HG02623 (cell line): Measurements from ENCODE around the gene ZYX.

Experiments
- ATAC-seq: cut with Tn5 transposase; IDR thresholded peaks from one replicate; pipeline ENCODE4 v1.9.1; 2021; ENCODE audit warnings: moderate library complexity; ENCODE audit not compliant: unreplicated experiment

ZYX gene

DNA sequence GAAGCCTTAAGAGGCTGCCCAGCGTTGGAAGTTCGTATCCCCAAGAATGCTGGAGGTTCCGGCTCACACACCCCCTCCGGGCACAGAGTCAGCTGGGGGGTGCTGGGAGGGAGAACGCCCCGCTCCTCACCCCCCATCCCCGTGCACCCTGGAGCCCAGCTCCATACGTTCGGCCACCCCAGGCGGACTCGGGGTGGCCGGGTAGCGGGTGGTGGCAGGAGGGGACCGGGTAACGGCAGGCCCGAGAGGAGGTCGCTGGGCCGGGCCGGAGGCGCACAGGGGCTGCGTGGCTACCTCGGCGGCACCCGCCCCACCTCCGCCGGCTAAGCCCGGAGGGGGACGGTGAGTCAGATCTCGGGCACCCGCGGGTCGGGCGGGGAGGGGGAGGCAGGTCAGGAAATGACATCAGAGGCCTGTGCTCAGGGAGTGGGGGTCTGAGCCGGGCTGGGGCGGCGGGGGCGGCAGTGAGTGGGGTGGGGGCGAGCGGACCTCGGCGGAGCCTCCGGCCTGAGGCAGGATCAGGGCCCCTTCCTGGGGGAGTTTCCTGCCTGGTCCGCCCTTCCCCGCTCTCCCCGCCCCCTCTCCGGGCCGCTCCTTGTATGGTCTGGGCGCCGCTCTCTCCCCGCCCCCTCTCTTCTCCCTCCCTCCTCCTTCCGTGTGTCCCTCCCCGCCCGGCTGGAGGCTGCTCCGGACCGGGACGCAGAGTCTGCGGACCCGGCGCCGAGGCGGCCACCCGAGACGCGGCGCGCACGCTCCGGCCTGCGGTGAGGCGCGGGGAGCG, at the start of gene ZYX:
ZYX (plus strand) TSS at position 700 of the 781 bp plus-strand sequence. CDS start 227 bp downstream, outside the sequence.
- ATAC-seq: peak; percentile 79

GRCh38 chr7:143334244-143334643, 46.9 kb upstream of the ZYX start:
- ATAC-seq: no peak

DNA sequence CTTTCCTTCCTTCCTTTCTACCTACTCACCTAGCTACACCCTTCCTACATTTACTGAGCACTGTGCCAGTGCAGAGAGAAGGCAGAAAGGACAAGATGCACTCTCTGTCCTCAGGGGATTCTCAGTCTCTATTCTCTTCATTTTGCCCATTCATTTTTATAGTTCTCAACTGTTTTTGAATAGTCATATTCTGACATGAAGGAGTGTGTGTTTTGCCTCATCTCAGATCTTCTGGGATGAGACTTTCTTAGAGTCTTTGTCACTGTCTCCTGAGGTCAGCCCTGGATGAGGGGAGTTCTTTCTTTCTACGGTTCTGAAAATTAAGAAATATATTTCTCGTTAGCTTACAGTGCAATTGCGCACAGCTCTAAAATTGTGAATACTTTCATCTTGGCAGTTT, 43.9 kb upstream of the ZYX start:
- ATAC-seq: no peak

DNA sequence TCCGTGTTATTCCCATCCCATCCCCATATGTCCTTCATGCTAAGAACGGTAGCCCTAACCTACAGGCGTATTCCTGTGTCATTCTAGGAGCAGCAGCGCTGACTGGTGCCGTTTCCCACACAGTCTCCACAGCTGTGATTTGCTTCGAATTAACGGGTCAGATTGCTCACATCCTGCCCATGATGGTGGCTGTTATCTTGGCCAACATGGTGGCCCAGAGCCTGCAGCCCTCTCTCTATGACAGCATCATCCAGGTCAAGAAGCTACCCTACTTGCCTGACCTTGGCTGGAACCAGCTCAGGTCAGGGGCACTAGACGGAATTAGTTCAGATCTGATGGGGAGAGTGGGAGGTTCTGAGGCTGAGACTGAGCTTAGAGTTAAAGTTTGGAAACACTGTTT, 39.3 kb upstream of the ZYX start:
- ATAC-seq: no peak

GRCh38 chr7:143343596-143343995, 37.5 kb upstream of the ZYX start:
- ATAC-seq: no peak

GRCh38 chr7:143345428-143345900, 35.7 kb upstream of the ZYX start:
- peak; percentile 82 for ATAC-seq

GRCh38 chr7:143346018-143346417, 35.1 kb upstream of the ZYX start:
- no peak for ATAC-seq

GRCh38 chr7:143347950-143348349, 33.2 kb upstream of the ZYX start:
- ATAC-seq: no peak

DNA sequence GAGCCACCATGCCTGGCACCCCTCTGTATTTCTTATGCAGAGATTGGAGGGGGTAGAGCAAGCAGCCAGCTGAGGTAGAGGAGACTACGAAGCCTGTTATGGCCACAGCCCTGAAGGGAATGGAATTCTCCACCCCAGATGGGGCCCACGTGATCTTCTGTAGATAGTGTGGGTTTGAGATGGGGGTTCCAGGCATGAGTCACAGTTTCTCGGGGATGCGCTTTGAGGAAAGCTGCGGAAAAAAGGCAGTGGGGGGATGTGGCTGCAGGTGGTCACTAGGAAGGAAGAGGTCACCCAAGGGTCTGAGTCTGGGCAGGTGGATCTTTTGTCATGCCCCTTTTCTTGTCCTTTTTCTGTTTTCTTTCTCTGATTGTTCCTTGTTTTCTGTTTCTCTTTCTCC, 30.1 kb upstream of the ZYX start:
- no peak for ATAC-seq

GRCh38 chr7:143351574-143351973, 29.6 kb upstream of the ZYX start:
- ATAC-seq: no peak

- no peak for ATAC-seq
Measured at GRCh38 chr7:143352531-143353002, 28.6 kb upstream of the ZYX start.

DNA sequence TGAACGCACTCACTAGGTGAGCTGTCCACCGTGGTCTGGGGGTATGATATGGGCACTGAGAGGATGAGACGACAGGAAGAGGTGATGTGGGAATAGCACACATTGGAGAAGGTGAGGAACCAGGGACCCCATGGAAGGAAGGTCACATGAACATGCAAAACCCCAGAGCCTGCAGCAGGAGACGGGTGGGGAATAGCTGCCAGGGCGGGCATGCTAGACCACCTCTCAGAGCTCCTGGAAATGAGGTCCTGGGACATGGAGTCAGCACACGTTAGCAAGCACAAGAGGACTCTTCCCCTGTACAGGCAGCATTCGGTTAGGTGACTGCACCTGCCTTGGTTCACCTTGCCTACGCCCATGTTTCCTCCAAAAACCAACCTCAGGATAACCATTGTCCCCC, 26.8 kb upstream of the ZYX start:
- no peak for ATAC-seq

- no peak for ATAC-seq
Measured at GRCh38 chr7:143354965-143355364, 26.2 kb upstream of the ZYX start.

- ATAC-seq: no peak
Measured at GRCh38 chr7:143355450-143356385, 25.4 kb upstream of the ZYX start.

DNA sequence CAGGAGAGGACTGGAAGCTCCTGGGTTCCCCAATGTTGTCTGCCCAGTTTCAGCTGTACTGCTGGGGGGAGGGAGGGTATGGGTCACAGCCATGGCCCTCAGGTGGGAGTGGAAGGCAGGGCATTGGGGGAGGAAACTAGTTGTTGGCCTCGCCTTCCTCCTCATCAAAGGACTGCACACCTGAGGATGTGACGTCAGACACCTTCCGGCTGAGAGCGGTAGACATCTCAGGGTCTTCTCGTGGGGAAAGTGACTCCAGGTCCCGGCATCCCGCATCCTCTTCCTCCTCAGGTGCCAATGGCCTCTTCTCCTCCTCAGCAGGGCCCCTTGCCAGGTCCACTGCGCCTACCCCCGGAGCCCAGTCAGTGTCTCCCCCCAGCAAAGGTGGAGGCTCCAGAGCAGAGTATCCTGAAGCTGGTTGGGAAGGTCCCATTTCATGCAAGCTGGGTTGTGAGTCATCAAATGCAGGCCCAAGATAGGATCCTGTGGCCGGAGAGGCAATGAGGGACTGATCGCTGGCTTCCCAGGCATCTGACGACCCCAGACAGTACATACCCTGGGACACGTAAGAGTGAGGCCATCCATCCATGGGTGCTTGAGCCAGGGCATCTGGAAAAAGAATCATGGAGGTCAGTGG, 24.6 kb upstream of the ZYX start:
- no peak for ATAC-seq

DNA sequence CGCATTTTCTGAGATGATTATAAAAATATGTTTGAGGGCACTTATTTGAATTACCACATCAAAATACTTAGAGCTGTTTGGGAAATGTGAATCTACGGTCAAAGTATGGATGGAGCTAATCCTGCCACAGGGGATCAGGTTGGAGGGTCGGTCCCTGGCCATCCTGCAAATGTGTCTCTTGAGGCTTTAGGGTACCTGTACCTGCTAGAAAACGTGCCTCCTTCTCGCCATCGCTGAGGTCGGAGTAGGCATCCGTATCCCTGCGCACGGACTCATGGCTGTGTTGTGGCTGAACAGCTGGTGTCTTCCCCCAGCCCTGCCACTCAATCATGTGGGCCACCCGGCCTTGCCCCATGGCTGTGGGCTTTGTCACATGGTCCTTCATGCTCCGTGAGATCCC, 22.5 kb upstream of the ZYX start:
- no peak for ATAC-seq

- no peak for ATAC-seq
Measured at GRCh38 chr7:143359771-143360353, 21.3 kb upstream of the ZYX start.

GRCh38 chr7:143360788-143361551, 20.2 kb upstream of the ZYX start:
- ATAC-seq: no peak

DNA sequence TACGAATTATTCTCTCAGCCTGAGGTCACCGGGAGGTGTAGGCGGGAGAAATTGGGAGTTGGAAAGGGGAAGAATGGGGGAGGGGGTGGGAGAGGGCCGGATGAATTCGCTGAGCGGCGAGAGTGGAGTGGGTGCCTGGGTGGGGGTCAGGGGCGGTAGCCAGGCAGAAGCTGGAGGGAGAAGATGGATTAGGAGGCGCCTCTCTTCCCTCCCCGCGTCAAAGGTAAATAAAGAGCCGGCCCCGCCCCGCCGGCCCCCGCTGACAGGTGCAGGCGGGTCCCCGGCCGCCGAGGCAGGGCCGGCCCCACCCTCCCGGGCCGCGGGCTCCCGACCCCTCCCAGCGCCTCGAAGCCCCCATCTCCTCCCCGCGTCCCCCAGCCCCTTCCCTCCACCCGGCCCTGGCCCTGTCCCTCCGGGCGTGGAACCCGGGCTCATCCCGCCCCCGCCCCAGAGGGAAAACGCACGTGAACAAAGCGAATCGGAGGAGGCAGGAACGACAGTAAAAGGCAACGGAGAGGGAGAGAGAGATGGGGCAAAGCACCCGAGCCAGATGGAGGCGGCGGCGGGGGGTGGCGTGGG, 19.5 kb upstream of the ZYX start:
- ATAC-seq: no peak
